H1 (cell line): ENCODE data around the gene SEPTIN2. TPM values are rescaled to one million over a fixed set of nuclear protein-coding genes. Genes with fewer than 3 reads are reported as not detected.

Experiments used
- POLR2A ChIP-seq, 2 experiments: IDR thresholded peaks; 1 replicate in 1 of 2; 2 replicates in 1 of 2; pipeline ENCODE4 v1.6.1; 2011; ENCODE audit warnings: low read depth in 2 of 2, low read length in 2 of 2, mild to moderate bottlenecking in 2 of 2; ENCODE audit errors: control extremely low read depth in 1 of 2
- SIX5 ChIP-seq: IDR thresholded peaks from 2 replicates; pipeline ENCODE4 v1.6.1; 2011; ENCODE audit warnings: mild to moderate bottlenecking, low read depth, low read length
- SRF ChIP-seq: IDR thresholded peaks from 2 replicates; pipeline ENCODE4 v1.6.1; 2011; ENCODE audit warnings: mild to moderate bottlenecking, low read depth, low read length, moderate library complexity
- SUZ12 ChIP-seq: fragments of 200-600 bp; sonication (generic); IDR thresholded peaks from 2 replicates; pipeline ENCODE4 v1.6.1; 2012; ENCODE audit warnings: mild to moderate bottlenecking, inconsistent platforms, low read length, moderate library complexity, mixed read lengths
- YY1 ChIP-seq: IDR thresholded peaks from 2 replicates; pipeline ENCODE4 v1.6.1; 2011; ENCODE audit warnings: low read depth, mild to moderate bottlenecking, low read length
- polyA plus RNA-seq, 7 experiments: library from polyadenylated mRNA; depleted of rRNA in 3 of 7; stranded (reverse) in 5 of 7; unstranded in 2 of 7; fragments of >200 nt in 5 of 7; fragments of 200-250 nt in 2 of 7; gene quantifications; 1 replicate in 5 of 7; 2 replicates in 1 of 7; 4 replicates in 1 of 7; pipeline versions ENCODE4 v1.2.1 to v1.2.3, GENCODE V29; 2011 to 2013; ENCODE audit warnings: missing spikeins in 2 of 7, mixed read lengths in 2 of 7
- total RNA-seq: library from RNA; stranded (reverse); fragmentation: NEBNext Ultra II Directional; extraction: Animal tissue kit (Norgen Biotek cat#: 25700); gene quantifications from 2 replicates; pipeline ENCODE4 v1.2.1, GENCODE V29; 2021
- TF ChIP-seq, protein P1 (sequence below): IDR thresholded peaks from 2 replicates; pipeline ENCODE4 v1.6.1; 2012; ENCODE audit warnings: inconsistent platforms

SEPTIN2 gene
- total and polyA plus RNA-seq, 2 of the 8 experiments (the other 6 are each of a cell fraction or from before 2014, with no cell fraction given), result 392 to 650 TPM

DNA sequence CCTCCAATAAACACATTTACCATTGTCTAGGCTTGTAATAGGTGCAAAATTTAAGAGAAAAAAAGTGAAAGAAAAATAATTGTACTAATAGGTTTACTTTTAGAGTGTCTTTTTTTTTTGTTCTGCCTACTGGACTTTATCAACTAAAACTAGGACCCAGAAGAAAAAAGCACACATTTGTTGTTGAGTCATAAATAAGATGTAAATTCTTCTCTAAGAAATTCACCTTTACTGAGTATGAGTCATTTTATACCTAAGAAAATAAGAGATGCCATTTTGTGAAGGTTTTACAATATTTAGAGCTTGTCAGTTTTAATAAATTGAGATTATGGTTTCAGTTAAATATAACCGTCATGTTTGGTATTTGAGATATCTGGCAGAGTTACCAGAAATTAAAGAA is 59.6 kb downstream of the SEPTIN2 start (continued):
- TF ChIP-seq SRF, result no peak
- no peak for TF ChIP-seq SIX5
- no peak for TF ChIP-seq POLR2A (IDR thresholded peaks at IDR 0.05; ENCODE audit: control extremely low read depth in 1 of 2, low read depth in 2 of 2, low read length in 2 of 2)
- TF ChIP-seq YY1, result no peak
- TF ChIP-seq SUZ12, result no peak
- TF ChIP-seq, protein P1, sequence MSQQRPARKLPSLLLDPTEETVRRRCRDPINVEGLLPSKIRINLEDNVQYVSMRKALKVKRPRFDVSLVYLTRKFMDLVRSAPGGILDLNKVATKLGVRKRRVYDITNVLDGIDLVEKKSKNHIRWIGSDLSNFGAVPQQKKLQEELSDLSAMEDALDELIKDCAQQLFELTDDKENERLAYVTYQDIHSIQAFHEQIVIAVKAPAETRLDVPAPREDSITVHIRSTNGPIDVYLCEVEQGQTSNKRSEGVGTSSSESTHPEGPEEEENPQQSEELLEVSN, result no peak
- TF ChIP-seq, all 59 proteins: peak for 0
